BLaER1 (cell line): ENCODE data around the gene AEBP1.

Experiments
- H3K27ac ChIP-seq: shearing (Covaris generic); formaldehyde crosslinking; 2 replicates; pipeline ENCODE4 v1.8.1; 2022
- H3K27me3 ChIP-seq: shearing (Covaris generic); formaldehyde crosslinking; 2 replicates; pipeline ENCODE4 v1.8.1; 2022
- H3K36me3 ChIP-seq: shearing (Covaris generic); formaldehyde crosslinking; 2 replicates; pipeline ENCODE4 v1.8.1; 2022
- H3K4me1 ChIP-seq: shearing (Covaris generic); formaldehyde crosslinking; 2 replicates; pipeline ENCODE4 v1.8.1; 2022
- H3K4me2 ChIP-seq: shearing (Covaris generic); formaldehyde crosslinking; 2 replicates; pipeline ENCODE4 v1.8.1; 2022
- H3K4me3 ChIP-seq: shearing (Covaris generic); formaldehyde crosslinking; 2 replicates; pipeline ENCODE4 v1.8.1; 2022
- H3K9ac ChIP-seq: shearing (Covaris generic); formaldehyde crosslinking; 2 replicates; pipeline ENCODE4 v1.8.1; 2022
- H3K9me3 ChIP-seq: shearing (Covaris generic); formaldehyde crosslinking; 2 replicates; pipeline ENCODE4 v1.8.1; 2022
- H4K20me1 ChIP-seq: shearing (Covaris generic); formaldehyde crosslinking; 2 replicates; pipeline ENCODE4 v1.8.1; 2022
- Cebpa-rat ChIP-seq: shearing (Covaris generic); IDR thresholded peaks from 2 replicates; pipeline ENCODE4 v1.8.1; 2022

Gene AEBP1

DNA sequence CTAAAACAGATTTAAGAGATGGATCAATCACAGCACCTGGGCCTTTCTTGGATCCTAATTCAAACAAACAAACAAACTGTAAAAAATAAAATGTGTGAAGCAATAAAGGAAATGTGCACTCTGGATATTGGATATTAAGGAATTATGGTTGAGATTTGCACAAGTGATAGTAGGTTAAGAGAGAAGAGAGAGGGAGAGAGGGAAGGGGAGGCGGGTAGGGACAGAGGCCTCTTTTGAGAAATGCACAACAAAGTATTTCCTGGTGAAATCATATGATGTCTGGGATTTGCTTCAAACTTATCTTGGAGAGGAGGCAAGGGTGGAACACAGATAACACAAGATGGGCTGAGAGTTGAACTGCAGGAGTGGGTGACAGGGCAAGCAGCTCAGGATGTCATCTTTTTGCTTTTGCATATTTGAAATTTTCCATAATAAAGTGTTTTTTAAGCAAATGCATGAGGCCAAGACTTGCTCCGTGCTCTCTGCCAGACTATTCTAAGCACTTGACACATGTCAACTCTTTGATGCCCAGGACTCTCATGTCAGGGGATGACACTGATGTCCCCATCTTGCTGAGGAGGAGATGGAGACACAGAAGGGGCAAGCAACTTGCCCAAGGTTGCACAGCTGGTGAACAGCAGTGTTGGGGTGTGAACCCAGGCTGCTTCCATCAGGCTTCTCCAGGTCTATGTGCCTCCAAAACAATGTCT is 9.1 kb upstream of the AEBP1 start:
- H4K20me1 ChIP-seq, result no peaks in the 10 kb centered on the region
- H3K4me1 ChIP-seq, result peaks cover 93% of the 10 kb centered on the region
- peak overlapping the region; percentile 76 for H3K4me2 ChIP-seq
- H3K9ac ChIP-seq, result peak overlapping the region; percentile 91; the same call in 1 of the 2 replicates
- H3K36me3 ChIP-seq, result no peaks in the 10 kb centered on the region
- H3K27ac ChIP-seq, result peak overlapping the region; percentile 99
- no peaks in the 10 kb centered on the region for H3K9me3 ChIP-seq
- no peak for TF ChIP-seq Cebpa-rat
- H3K4me3 ChIP-seq, result no peak overlapping the region
- no peaks in the 10 kb centered on the region for H3K27me3 ChIP-seq

DNA sequence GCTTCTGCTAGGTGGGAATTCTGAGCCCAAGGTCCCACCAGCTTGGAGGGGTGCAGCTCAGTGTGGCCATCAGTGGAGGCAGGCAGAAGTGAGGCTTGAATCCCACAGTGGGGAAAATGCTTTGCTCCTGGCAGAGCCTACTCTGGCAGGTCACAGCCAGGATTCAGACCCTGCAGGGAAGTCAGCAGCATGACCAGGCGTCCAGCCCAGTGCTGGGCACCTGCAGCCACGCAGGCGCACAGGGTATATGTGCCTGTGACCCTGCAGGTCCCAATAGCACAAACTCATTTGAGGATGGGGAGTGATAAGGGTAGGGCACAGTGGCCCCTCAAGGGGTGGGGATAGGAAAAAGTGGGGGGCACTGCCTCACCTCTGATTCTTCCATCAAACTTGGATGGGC is 8.4 kb upstream of the AEBP1 start:
- no peaks in the 10 kb centered on the region for H3K9me3 ChIP-seq
- H4K20me1 ChIP-seq, result no peaks in the 10 kb centered on the region
- peaks cover 100% of the 10 kb centered on the region for H3K4me1 ChIP-seq
- no peak overlapping the region for H3K4me3 ChIP-seq
- no peaks in the 10 kb centered on the region for H3K27me3 ChIP-seq
- H3K9ac ChIP-seq, result peak overlapping the region; percentile 91
- H3K4me2 ChIP-seq, result peak overlapping the region; percentile 76
- no peaks in the 10 kb centered on the region for H3K36me3 ChIP-seq
- TF ChIP-seq Cebpa-rat, result no peak
- H3K27ac ChIP-seq, result peak overlapping the region; percentile 99

DNA sequence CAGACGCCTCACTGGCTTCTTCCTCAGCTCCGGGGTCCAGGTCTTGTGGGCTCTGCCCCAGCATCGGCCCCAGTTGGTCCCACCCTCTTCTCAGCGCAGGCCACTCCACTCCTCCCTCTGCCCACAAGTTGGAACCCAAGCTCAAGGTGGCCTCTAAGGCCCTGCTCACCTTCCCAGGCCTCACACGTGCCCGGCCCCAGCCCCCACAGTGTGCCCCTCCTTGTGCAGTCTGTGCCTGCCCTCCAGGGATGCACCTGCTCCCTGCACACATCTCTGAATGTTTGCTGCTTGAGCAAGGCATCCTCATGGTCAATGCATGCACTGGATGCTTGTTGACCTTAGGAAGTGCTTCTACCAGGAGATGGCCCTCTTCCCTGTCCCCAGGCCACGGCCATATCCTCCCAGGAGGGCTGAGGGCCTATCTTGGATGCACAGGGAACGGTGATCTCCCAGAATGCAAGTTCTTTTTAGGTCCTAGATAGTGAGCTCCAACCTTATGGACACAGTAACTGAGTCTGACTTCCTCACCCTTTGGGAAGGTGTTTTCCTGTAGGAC is 7.7 kb upstream of the AEBP1 start:
- Histone ChIP-seq H3K4me2 (peak overlapping the region; percentile 76), H3K36me3 (no peaks in the 10 kb centered on the region), H3K9me3 (no peaks in the 10 kb centered on the region), H3K9ac (peak overlapping the region; percentile 91), H3K27me3 (no peaks in the 10 kb centered on the region), H4K20me1 (no peaks in the 10 kb centered on the region), H3K4me3 (no peak overlapping the region), H3K27ac (peak overlapping the region; percentile 99), H3K4me1 (peaks cover 100% of the 10 kb centered on the region)
- TF ChIP-seq Cebpa-rat, result no peak

DNA sequence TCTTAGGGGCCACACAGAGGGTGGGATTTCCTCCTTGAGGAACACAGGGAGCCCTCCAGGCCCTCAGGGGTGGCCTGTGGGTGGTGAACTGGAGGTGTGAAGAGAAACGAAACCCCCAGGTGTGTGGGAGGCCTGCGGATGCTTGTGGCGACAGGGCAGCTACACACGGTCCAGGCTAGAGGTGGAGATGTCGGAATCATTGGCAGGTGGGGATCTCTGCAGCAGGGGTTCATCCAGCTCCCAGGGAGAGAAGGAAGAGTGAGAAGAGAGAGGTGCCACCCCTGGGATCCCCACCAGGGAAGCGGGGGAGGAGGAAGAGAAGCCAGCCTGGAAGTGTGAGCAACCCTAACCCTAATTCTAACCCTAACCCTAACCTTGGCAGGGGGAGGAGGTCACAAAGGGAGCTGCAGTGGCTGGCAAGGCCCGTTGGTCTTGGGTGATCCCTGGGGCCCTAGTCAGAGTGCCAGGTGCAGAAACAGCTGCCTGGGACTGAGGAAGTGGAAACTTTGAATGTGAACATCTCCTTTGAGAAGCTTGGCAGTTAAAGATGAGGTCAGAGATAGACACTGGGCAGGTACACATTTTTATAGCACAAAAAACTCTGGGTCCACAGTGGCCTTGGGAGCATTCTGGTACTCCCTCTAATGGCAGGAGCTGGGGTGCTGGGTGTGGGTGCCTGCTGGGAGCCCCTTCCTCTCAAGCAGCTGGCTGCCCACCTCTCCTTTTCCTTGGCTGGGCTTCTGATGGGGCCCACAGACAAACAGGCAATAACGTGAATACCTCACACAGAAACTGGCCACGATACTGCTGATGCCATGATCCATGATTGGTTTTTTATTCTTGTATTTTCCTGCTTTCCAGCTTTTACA is 6.8 kb upstream of the AEBP1 start:
- Histone ChIP-seq H3K9ac (peak overlapping the region; percentile 91), H3K4me2 (peak overlapping the region; percentile 76), H3K27ac (peak overlapping the region; percentile 99), H3K4me3 (no peak overlapping the region), H4K20me1 (no peaks in the 10 kb centered on the region), H3K9me3 (no peaks in the 10 kb centered on the region), H3K27me3 (no peaks in the 10 kb centered on the region), H3K36me3 (no peaks in the 10 kb centered on the region), H3K4me1 (peaks cover 100% of the 10 kb centered on the region)
- TF ChIP-seq Cebpa-rat, result no peak

DNA sequence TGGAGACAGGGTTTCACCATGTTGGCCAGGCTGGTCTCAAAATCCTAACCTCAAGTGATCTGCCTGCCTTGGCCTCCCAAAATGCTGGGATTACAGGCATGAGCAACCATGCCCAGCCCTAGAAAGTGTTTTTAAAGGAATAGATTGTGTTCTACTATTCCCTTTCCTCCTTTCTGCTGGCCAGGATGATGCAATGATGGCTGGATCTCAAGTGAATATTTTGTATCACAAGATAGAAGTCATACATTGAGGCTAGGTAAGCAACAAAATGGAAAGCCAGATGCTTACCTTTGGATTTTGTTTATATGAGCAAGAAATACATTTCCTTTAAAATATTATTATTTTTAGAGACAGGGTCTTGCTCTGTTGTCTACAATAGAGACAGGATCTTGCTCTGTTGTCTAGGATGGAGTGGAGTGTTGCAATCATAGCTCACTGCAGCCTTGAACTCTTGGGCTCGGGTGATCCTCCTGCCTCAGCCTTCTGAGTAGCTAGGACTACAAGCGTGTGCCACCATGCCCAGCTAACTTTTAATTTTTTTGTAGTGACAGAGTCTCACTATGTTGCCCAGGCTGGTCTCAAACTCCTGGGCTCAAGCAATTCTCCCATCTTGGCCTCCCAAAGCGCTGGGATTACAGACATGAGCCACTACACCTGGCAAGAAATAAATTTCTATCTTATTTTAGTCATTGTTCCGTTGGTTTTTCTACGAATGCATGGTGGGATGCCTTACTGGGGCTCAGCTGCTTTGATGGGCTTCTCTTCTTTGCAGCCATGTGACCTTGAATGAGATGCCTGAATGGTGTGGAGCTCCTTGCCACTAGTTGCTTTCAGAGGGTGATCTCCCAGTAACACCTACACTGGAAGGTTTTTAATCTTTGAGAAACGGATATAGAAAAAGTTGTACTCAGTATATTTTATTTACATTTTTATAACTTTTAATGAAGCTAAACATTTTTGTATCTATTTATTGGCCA is 5.8 kb upstream of the AEBP1 start:
- Histone ChIP-seq H3K4me2 (peak overlapping the region; percentile 76), H3K4me1 (peaks cover 100% of the 10 kb centered on the region), H3K36me3 (no peaks in the 10 kb centered on the region), H3K9me3 (no peaks in the 10 kb centered on the region), H3K27me3 (no peaks in the 10 kb centered on the region), H4K20me1 (no peaks in the 10 kb centered on the region), H3K27ac (peak overlapping the region; percentile 99), H3K4me3 (no peak overlapping the region), H3K9ac (peak overlapping the region; percentile 91)
- peak; percentile 40; the same call in 1 of the 2 replicates for TF ChIP-seq Cebpa-rat

DNA sequence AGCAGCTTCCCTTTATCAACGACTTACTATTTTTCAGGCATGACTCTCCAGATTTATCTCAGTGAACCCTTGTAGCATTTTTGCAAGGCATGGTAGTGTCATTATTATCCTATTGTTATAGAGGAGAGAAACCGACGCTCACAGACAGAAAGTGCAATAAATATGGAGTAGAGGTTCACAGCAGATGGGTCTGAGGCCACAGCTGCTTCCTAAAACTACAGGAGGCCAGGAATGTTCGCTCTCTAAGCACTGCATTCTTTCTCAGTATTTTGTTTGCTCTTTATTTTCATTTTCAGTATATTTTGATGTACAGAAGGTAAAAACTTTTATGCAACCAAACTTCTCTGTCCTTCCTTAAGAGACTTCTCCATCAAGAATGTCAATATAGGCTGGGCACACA is 4.5 kb upstream of the AEBP1 start:
- Histone ChIP-seq H3K9me3 (no peaks in the 10 kb centered on the region), H3K36me3 (no peaks in the 10 kb centered on the region), H3K4me3 (no peak overlapping the region), H3K27me3 (no peaks in the 10 kb centered on the region), H3K9ac (peak overlapping the region; percentile 80), H3K4me1 (peaks cover 92% of the 10 kb centered on the region), H4K20me1 (peaks cover under 1% of the 10 kb centered on the region; the same call in 1 of the 2 replicates), H3K27ac (peak overlapping the region; percentile 99), H3K4me2 (peak overlapping the region; percentile 76)
- TF ChIP-seq Cebpa-rat, result no peak

DNA sequence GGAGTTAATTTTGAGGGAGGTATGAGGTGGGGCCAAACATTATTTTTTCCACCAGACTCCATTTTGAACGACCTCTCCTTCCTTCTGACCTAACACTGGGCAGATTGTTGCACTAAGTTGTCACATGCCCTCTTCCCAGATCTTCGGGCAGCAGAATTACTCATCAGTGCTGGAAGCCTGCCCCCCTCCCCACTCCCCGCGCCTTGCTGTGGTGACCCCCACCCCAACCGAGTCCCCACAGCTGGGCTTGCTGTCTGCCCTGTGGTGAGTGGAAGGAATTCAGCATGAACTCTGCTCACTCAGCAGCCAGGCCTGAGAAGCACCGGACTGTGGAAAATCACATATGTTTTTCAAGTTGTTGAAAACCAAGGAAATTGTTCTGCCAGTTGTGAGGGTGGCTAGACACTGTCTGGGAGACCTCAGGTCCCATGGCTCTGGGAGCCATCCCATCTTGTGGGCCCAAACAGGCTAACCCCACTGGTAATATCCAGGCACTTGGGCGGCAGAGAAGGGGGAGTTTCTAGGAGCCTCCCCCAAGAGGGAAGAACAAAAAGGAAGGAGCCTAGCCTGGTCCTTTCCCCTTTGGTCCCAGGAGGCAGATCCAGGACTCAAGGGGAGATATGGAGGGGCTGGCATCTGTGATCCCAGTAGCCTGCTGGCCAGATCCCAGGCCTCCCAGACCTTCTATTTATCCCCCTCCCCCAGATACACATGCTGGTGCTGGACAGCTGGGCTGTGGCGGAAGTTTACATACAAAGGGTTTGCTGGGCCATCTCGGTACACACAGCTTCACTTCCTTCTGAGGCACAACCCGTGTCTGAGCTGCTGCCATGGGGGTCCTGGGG is 3.5 kb upstream of the AEBP1 start:
- Histone ChIP-seq H3K4me2 (peak overlapping the region; percentile 76), H3K4me3 (peak overlapping the region; percentile 54), H3K9me3 (no peaks in the 10 kb centered on the region), H3K4me1 (peaks cover 88% of the 10 kb centered on the region), H3K27ac (peak overlapping the region; percentile 99), H3K36me3 (peaks cover 4% of the 10 kb centered on the region; the same call in 1 of the 2 replicates), H4K20me1 (peaks cover 11% of the 10 kb centered on the region), H3K9ac (peak overlapping the region; percentile 80), H3K27me3 (no peaks in the 10 kb centered on the region)
- no peak for TF ChIP-seq Cebpa-rat

DNA sequence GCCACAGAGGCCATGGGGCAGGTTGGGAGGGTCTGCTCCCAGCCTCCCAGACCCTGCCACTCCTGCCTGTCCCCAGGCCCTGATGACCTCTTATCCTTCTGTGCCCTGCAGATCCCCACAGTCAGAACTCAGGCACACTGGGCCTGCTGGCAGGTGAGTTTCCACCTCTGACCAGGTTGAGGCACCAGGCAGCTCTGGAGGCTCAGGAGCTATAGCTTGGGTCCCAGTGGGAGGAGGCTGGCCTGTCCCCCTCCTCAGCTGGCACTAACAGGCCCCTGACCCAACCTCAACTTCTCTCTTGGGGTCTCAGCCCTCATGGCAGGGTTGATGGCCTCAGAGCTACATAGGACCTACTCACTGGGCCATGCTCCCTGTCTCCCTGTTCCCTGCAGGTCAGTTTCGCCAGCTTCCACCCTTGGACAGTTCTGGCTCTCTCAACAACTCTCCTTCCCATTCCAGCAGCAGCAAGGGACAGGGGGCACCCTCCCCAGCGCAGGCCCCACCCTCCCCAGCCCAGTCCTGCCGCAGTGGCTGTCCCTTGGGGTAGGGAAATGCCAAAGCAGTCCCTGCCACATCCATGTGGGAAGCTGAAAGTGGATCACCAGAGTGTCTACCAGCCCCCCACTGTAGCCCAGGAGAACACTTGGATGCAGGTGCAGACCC is 2.7 kb upstream of the AEBP1 start:
- peak overlapping the region; percentile 99 for H3K27ac ChIP-seq
- H3K9me3 ChIP-seq, result no peaks in the 10 kb centered on the region
- no peak for TF ChIP-seq Cebpa-rat
- peak overlapping the region; percentile 54 for H3K4me3 ChIP-seq
- H3K4me2 ChIP-seq, result peak overlapping the region; percentile 76
- peaks cover 88% of the 10 kb centered on the region for H3K4me1 ChIP-seq
- no peaks in the 10 kb centered on the region for H3K27me3 ChIP-seq
- peaks cover 18% of the 10 kb centered on the region for H4K20me1 ChIP-seq
- peak overlapping the region; percentile 80 for H3K9ac ChIP-seq
- H3K36me3 ChIP-seq, result peaks cover 12% of the 10 kb centered on the region
